ENCODE data around the gene EBI3.
"Not testable (repeated sequence)": the region's sequence is repeated elsewhere in the genome, so short reads cannot be mapped to it uniquely, and the experiment has no call there.

EBI3 gene

GRCh38 chr19:4237510-4237909 is 8.2 kb downstream of the EBI3 start:
- DNase-seq: not testable (repeated sequence)

DNA sequence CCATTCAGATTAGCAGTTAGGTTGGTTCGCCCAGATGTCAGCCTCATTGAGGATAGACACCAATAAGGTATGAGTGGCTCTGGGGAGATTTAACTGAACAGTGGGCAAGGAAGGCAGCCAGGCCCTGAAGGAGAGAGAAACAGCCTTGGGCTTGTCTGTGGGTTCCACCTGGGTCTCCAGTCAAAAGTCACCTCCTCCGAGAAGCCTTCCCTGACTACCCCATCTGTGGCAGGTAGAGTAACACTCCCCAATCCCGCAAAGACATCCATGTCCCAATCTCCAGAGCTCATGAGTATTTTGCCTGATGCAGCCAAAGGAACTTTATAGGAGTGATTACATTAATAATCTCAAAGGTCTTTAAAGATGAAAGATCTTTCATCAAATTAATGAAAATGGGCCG is 9.5 kb downstream of the EBI3 start:
- no peak for DNase-seq

DNA sequence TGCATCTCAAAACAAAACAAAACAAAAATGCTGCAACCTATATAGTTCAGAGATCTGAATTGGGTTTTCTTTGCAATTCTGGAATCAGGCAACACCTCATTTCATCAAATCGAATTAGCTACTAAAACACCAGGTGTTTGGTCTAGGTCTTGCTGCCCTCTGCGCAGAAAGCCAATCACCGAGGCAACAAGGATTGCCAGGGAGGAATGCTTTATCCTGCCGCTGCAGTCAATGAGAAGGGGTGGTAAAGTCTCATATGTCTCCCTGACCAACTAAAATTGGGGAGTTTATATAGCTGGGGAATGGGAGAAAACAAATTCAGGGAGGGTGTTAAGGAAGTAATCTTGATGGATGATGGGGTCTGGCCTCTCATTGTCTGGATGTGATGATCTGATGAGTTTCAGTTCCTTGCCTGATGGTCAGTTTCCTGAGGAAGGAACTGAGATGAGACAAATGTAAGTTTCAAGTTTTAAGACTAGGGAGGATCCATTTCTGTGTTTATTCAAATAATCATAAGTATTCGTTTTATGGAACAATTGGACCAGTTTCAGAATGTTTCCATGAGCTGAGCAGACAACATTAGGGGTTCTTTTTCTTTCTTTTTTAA is 12.6 kb downstream of the EBI3 start:
- DNase-seq: no peak

DNA sequence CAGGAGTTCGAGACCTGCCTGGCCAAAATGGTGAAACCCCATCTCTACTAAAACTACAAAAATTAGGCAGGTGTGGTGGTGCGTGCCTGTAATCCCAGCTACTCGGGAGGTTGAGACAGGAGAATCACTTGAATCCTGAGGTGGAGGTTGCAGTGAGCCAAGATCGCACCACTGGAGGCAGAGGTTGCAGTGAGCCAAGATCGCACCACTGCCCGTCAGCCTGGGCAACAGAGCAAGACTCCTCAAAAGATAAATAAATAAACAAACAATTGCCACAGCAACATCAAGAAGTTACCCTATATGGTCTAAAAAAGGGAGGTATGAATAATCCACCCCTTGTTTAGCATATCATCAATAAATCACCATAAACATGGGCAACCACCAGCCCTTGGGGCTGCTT is 16.6 kb downstream of the EBI3 start:
- DNase-seq: not testable (repeated sequence)

- DNase-seq: peak; percentile 100
Observed at GRCh38 chr19:4246767-4247593, 17.7 kb downstream of the EBI3 start, which contains the start of gene YJU2. Gene YJU2, plus strand, starts transcription at chr19:4247080. Its CDS starts 67 bp downstream, at chr19:4247147.

DNA sequence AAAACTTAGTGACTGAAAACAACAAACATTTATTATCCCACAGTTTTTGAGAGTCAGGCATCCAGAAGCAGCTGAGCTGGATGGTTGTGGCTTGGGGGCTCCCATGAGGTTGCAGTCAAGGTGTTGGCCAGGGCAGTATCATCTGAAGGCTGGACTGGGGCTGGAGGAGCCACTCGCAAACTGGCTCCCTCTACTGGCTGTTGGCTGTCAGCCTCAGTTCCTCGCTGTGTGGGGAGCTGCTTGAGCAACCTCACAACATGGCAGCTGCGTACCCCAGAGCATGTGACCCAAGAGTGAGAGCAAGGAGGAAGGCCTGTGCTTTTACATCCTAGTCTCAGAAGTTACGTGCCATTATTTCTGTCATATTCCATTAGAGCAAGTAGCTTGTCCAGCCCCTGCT is 27.2 kb downstream of the EBI3 start:
- DNase-seq: no peak

GRCh38 chr19:4257025-4257424 is 27.7 kb downstream of the EBI3 start:
- no peak for DNase-seq

- DNase-seq: no peak
Observed at GRCh38 chr19:4258181-4258580, 28.9 kb downstream of the EBI3 start.

GRCh38 chr19:4260613-4261191 is 31.4 kb downstream of the EBI3 start:
- no peak for DNase-seq

- no peak for DNase-seq
Observed at GRCh38 chr19:4264812-4265211, 35.5 kb downstream of the EBI3 start.

DNA sequence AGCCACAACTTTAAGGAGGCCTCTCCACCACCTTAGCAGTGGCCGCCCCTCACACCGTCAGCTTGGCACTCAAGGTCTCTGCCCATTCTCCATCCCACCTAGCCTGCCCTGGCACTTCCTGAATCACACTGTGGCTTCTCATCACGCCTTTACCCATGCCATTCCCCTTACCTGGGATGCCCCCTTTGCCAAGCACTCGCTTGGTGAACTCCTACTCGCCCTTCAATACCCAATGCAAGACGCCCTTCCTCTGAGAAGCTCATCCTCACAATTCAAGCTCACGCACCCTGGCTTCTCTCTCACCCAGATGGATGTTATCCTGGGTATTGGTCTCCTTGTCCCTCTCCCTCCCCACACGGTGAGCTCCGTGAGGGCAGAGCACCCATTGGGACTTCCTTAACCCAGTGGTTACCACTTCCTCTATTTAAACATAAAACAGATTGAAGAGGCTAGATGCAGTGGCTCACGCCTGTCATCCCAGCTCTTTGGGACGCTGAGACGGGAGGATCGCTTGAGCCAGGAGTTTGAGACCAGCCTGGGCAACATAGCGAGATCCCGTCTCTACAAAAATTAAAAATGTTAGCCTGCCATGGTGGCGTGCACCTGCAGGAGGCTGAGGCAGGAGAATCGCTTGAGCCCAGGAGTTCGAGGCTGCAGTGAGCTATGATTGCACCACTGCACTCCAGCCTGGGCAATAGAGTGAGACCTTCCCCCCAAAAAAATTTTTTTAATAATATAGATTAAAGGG is 37.1 kb downstream of the EBI3 start:
- no peak for DNase-seq

GRCh38 chr19:4267101-4267900 is 38.0 kb downstream of the EBI3 start:
- no peak for DNase-seq

DNA sequence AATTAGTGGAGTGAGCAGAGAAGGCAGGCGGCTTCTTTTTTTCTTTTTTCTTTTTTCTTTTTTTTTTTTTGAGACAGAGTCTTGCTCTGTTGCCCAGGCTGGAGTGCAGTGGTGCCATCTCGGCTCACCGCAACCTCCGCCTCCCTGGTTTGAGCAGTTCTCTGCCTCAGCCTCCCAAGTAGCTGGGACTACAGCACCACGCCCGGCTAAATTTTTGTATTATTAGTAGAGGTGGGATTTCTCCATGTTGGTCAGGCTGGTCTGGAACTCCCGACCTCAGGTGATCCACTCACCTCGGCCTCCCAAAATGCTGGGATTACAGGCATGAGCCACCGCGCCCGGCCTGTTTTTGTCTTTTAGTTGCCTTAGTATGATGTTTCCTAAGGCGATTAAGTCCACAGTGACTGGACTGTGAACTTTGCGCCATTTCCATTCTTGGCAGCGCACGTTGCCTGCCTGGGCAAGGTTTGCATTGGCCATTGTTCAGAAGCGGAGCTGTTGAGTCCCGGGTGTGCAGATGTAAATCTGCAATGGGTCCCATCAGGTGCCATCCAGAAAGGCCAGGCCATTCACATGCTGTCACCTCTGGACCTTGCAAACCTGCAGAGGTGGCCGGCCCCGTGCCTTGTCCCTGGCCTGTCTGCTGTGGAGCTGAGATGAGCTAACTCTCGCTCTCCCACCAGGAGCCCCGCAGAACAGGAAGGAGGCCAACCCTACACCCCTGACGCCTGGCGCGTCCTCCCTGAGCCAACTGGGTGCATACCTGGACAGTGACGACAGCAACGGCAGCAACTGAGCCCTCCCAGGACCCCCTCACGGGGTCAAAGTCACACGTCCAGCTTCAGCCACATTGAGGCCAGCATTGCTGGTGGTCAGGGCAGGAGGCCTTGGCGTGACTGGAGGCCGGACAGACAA is 38.8 kb downstream of the EBI3 start:
- DNase-seq: no peak

GRCh38 chr19:4268816-4269430 is 39.6 kb downstream of the EBI3 start:
- DNase-seq: no peak

GRCh38 chr19:4272894-4273293 is 43.6 kb downstream of the EBI3 start:
- no peak for DNase-seq

DNA sequence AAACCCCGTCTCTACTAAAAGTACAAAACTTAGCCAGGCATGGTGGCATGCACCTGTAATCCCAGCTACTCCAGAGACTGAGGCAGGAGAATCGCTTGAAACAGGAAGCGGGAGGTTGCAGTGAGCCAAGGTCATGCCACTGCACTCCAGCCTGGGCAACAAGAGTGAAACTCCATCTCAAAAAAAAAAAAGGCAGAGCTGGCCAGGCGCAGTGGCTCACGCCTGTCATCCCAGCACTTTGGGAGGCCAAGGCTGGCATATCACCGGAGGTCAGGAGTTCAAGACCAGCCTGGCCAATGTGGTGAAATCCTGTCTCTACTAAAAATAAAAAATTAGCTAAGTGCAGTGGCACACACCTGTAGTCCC is 45.0 kb downstream of the EBI3 start:
- DNase-seq: not testable (repeated sequence)

DNA sequence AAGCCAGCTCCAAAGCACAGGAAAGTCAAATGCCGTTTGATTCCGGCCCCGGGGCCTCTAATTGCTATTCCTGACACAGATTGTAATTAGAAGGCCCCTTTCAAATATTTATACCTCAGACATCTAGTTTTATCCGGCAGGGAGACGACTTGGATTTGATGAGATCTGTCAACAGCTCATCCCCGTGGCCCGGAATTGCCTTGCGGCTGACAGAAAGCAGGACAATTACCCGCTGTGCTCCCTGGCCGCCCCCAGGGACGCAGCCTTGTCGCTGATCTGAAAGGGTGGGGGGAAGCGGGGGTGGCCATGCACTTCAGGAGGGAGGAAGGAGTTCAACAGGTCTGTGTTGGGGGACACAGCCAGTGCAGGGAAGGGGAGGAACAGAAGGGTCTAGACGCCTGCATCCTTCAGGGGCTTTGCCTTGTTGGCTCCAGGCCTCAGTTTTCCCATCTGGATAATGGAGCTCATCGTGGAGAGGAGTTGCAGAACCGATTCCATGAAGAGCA is 47.9 kb downstream of the EBI3 start:
- DNase-seq: no peak

DNA sequence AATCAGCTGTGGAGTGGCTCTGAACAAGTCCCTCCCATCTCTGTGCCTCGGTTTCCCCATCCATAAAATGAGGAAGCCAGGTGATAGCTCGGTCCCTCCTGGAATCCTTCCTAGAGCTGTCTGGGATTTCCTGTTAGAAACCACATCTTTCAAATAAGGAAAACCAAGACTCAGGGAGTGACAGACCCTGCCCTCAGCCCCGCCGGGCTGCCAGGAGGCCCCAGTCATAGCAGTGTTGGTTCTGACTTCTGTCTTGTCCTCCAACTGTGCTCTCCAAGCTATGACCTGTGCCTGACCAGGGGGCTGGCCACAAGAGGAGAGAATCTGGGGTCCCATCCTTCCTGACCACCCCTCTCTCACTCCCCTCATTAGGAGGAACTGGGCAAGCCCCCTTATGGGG is 48.7 kb downstream of the EBI3 start:
- no peak for DNase-seq

DNA sequence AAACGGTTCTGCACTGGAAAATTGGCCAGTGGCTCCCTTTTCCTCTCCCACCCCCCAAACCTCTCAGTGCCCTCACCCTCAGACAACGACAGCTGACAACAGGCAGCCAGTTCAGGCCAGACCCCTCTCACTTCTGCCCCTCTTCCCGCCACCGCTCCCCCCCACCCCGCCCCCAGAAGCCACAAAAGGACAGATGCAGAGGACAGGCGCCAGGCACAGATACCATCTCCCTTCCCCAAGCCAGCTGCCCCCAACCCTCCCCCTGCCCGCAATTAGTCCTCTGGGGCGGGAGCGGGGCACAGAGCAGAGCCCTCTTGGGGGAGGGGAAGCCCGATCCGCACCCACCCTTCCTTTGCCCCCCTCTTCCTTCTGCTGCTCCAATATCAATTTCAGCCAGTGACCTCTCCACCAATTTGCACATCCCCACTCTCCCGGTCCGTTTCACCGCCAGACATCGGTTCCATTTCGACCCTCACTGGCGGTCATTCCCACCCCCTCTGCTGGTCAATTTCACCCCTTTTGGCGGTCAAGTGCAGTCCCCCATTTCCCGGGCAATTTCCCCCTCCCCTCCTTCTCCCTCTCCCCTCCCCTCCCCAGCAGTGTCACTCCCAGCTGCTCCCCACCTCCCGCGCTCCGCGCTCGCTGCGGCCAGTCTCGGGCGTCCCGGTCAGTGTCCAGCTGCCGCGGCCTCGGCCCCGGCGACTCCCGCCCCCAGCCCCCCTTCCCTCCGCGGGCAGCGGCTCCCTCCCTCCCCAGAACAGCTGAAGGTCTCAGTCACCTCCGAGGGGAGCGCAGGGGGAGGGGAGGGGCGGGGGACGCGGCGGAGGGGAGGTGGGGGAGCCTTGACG is 49.3 kb downstream of the EBI3 start, which contains the start of gene SHD:
Gene SHD (plus strand): TSS at position 848 of the 848 bp plus-strand sequence. CDS start 798 bp downstream, outside the sequence.
- DNase-seq: peak; percentile 70

DNA sequence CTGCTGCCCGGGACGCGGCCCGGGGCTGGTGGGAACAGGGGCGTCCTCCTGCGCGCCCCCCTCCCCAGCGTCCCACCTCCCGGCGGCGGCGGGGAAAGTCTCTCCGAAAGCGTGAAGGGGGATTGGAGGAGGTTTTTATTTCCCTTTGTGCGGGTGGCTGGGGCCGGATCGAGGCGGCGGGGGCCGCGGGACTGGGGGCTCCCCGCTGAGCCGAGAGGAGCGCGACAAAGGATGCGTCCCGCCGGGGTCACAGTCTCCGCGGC is 49.9 kb downstream of the EBI3 start:
- peak; percentile 37 for DNase-seq

Data from NCI-H2171 (cell line).